OCI-LY1 (cell line): ENCODE data around the gene SMAD3.

Source experiments
- H2AFZ ChIP-seq: fragments of 200-600 bp; sonication (generic), shearing (Covaris generic); 2 replicates; pipeline ENCODE4 v1.6.0; 2014; ENCODE audit warnings: antibody characterized with exemption, mild to moderate bottlenecking, low read length
- H3F3A ChIP-seq: fragments of 200-600 bp; sonication (generic), shearing (Covaris generic); 2 replicates; pipeline ENCODE4 v1.6.0; 2014; ENCODE audit warnings: mild to moderate bottlenecking, antibody characterized with exemption, low read length, moderate library complexity; ENCODE audit not compliant: insufficient read depth
- H3K27ac ChIP-seq: fragments of 200-600 bp; sonication (generic); 2 replicates; pipeline ENCODE4 v1.5.1; 2014; ENCODE audit warnings: low read length, mixed run types, mild to moderate bottlenecking, low read depth; ENCODE audit not compliant: poor library complexity, severe bottlenecking
- H3K27me3 ChIP-seq: fragments of 200-600 bp; sonication (generic); 2 replicates; pipeline ENCODE4 v1.6.0; 2014; ENCODE audit warnings: antibody characterized with exemption, mild to moderate bottlenecking, low read length, moderate library complexity; ENCODE audit not compliant: insufficient read depth
- H3K36me3 ChIP-seq: fragments of 200-600 bp; sonication (generic); 2 replicates; pipeline ENCODE4 v1.6.1; 2014; ENCODE audit warnings: mild to moderate bottlenecking, antibody characterized with exemption, low read length, moderate library complexity, mixed read lengths; ENCODE audit not compliant: insufficient read depth
- H3K4me1 ChIP-seq: fragments of 200-600 bp; sonication (generic); 2 replicates; pipeline ENCODE4 v1.5.1; 2014; ENCODE audit warnings: mild to moderate bottlenecking, low read length, moderate library complexity; ENCODE audit not compliant: insufficient read depth, severe bottlenecking
- H3K4me2 ChIP-seq: fragments of 200-600 bp; sonication (generic), shearing (Covaris generic); 2 replicates; pipeline ENCODE4 v1.6.1; 2014; ENCODE audit warnings: low read length
- H3K4me3 ChIP-seq: fragments of 200-600 bp; sonication (generic); 2 replicates; pipeline ENCODE4 v1.5.1; 2014; ENCODE audit warnings: low read length, low read depth, mild to moderate bottlenecking, mixed read lengths; ENCODE audit not compliant: poor library complexity, severe bottlenecking
- H3K79me2 ChIP-seq: fragments of 200-600 bp; shearing (Covaris generic); 2 replicates; pipeline ENCODE4 v1.6.1; 2016; ENCODE audit warnings: mixed run types, low read length, mixed read lengths; ENCODE audit not compliant: insufficient read depth
- H3K9ac ChIP-seq: fragments of 200-600 bp; sonication (generic), shearing (Covaris generic); 2 replicates; pipeline ENCODE4 v1.6.1; 2014; ENCODE audit warnings: mild to moderate bottlenecking, low read length, mixed read lengths
- H3K9me2 ChIP-seq: fragments of 200-600 bp; sonication (generic), shearing (Covaris generic); 2 replicates; pipeline ENCODE4 v1.6.1; 2014; ENCODE audit warnings: low read depth, mild to moderate bottlenecking, low read length, mixed read lengths
- H3K9me3 ChIP-seq: fragments of 200-600 bp; shearing (Covaris generic); 2 replicates; pipeline ENCODE4 v1.6.1; 2014; ENCODE audit warnings: low read length, mixed read lengths
- H4K20me1 ChIP-seq: fragments of 200-600 bp; sonication (generic), shearing (Covaris generic); 2 replicates; pipeline ENCODE4 v1.6.0; 2016; ENCODE audit warnings: mild to moderate bottlenecking, low read length; ENCODE audit not compliant: insufficient read depth
- CTCF ChIP-seq: fragments of 200-600 bp; sonication (generic), shearing (Covaris generic); IDR thresholded peaks from 2 replicates; pipeline ENCODE4 v1.5.1; 2017; ENCODE audit warnings: mild to moderate bottlenecking, antibody characterized with exemption, low read length, moderate library complexity, mixed read lengths
- EZH2 ChIP-seq: fragments of 200-600 bp; sonication (generic), shearing (Covaris generic); IDR thresholded peaks from 2 replicates; pipeline ENCODE4 v1.8.0; 2017; ENCODE audit warnings: borderline replicate concordance, mixed run types, mild to moderate bottlenecking, antibody characterized with exemption, low read length, moderate library complexity, mixed read lengths

SMAD3 gene

GRCh38 chr15:67143646-67144045 lies 78.2 kb downstream of the SMAD3 start:
- H3K27ac ChIP-seq = peak overlapping the region; percentile 99
- no peaks in the 10 kb centered on the region for H3F3A ChIP-seq
- H3K36me3 ChIP-seq = no peaks in the 10 kb centered on the region
- no peaks in the 10 kb centered on the region for H3K27me3 ChIP-seq
- H3K79me2 ChIP-seq = peaks cover 37% of the 10 kb centered on the region
- no peak overlapping the region for H3K4me3 ChIP-seq
- H3K4me2 ChIP-seq = no peak overlapping the region; the same call in 1 of the 2 replicates
- no peaks in the 10 kb centered on the region for H3K9me2 ChIP-seq
- H2AFZ ChIP-seq = no peak overlapping the region
- H3K9me3 ChIP-seq = no peaks in the 10 kb centered on the region
- no peak overlapping the region for H3K9ac ChIP-seq
- no peak for TF ChIP-seq CTCF
- no peak for TF ChIP-seq EZH2
- no peaks in the 10 kb centered on the region for H4K20me1 ChIP-seq
- H3K4me1 ChIP-seq = peaks cover 100% of the 10 kb centered on the region

DNA sequence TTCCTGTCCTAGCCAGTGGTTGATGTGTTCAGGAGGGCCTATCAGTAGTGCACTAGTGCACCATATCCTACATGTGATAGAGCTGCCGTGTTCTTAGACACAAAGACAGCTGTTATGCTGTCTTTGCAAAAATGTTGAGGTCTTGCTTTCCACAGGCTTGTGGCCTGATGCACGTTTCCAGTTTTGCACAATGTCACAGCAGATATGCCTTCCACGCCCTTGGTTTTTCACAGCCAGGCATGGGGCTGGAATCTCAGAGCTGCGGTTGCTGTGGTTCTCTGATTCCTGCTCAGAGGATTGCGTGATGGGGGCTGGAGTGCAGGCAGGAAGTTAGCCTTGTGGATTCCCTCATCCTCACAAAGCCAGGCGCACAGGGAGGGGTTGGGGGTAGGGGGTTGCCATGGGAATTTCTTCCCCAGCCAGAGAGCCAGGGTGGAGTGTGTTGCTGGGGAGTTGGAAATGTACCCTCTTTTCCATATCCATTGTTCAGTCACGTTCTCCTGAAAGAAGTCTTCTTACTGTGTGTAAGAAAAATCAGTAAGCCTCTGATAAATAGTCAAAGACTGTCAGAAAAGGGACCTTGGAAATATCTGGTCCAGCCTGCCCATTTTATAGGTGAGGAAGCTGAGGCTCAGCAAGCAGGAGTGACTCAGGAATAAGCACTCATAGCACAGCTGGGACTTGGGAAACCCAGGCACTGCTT lies 79.4 kb downstream of the SMAD3 start:
- H3K4me3 ChIP-seq = no peak overlapping the region
- no peak overlapping the region for H2AFZ ChIP-seq
- TF ChIP-seq CTCF (no peak), EZH2 (no peak)
- H3K27me3 ChIP-seq = no peaks in the 10 kb centered on the region
- peaks cover 31% of the 10 kb centered on the region for H3K79me2 ChIP-seq
- no peaks in the 10 kb centered on the region for H3K9me3 ChIP-seq
- H3K27ac ChIP-seq = peak overlapping the region; percentile 99
- peak overlapping the region; percentile 35; the same call in 1 of the 2 replicates for H3K9ac ChIP-seq
- no peaks in the 10 kb centered on the region for H4K20me1 ChIP-seq
- peak overlapping the region; percentile 27; the same call in 1 of the 2 replicates for H3K4me2 ChIP-seq
- peaks cover 100% of the 10 kb centered on the region for H3K4me1 ChIP-seq
- no peaks in the 10 kb centered on the region for H3K9me2 ChIP-seq
- no peaks in the 10 kb centered on the region for H3K36me3 ChIP-seq
- no peaks in the 10 kb centered on the region for H3F3A ChIP-seq

GRCh38 chr15:67145312-67145610 lies 79.9 kb downstream of the SMAD3 start:
- no peaks in the 10 kb centered on the region for H4K20me1 ChIP-seq
- no peaks in the 10 kb centered on the region for H3F3A ChIP-seq
- H3K9ac ChIP-seq = peak overlapping the region; percentile 35; the same call in 1 of the 2 replicates
- H3K4me2 ChIP-seq = peak overlapping the region; percentile 65; the same call in 1 of the 2 replicates
- H3K27ac ChIP-seq = peak overlapping the region; percentile 99
- TF ChIP-seq EZH2 (no peak), CTCF (no peak)
- peaks cover 33% of the 10 kb centered on the region for H3K79me2 ChIP-seq
- no peaks in the 10 kb centered on the region for H3K9me3 ChIP-seq
- H3K27me3 ChIP-seq = no peaks in the 10 kb centered on the region
- peaks cover 100% of the 10 kb centered on the region for H3K4me1 ChIP-seq
- no peak overlapping the region for H2AFZ ChIP-seq
- no peaks in the 10 kb centered on the region for H3K36me3 ChIP-seq
- no peaks in the 10 kb centered on the region for H3K9me2 ChIP-seq
- no peak overlapping the region for H3K4me3 ChIP-seq
